GM12878 (cell line): Measurements from ENCODE around the gene ULK1. TPM values are rescaled to one million over a fixed set of nuclear protein-coding genes. Genes with fewer than 3 reads are reported as not detected.
A peak's percentile ranks its signal among the peaks of the same experiment; 100 is the strongest.

Experiments
- ATAC-seq: fragments of 200-7000 bp; cut with Tn5 transposase; 3 replicates; pipeline ENCODE4 v1.9.1; 2020; ENCODE audit warnings: mild to moderate bottlenecking, moderate library complexity
- BruUV-seq: library from RNA; stranded (reverse); fragments of 400-500 nt; replicated peaks from 2 replicates; lab custom pipeline; 2021; lab: Mats Ljungman, UMichigan
- CTCF ChIA-PET: fragments of 300-600 bp; sonication (Branson Sonifier 250); formaldehyde crosslinking; extraction: SDS; loops from one replicate; lab custom pipeline; 2021; ENCODE audit warnings: inconsistent platforms; lab: Yijun Ruan, JAX
- POLR2A ChIA-PET: fragments of 350-600 bp; formaldehyde crosslinking; extraction: SDS; loops from one replicate; lab custom pipeline; 2021; ENCODE audit warnings: inconsistent platforms; lab: Charles Lee
- RAD21 ChIA-PET: fragments of 300-600 bp; sonication (Branson Sonifier 250); formaldehyde crosslinking; loops from one replicate; lab custom pipeline; 2023; ENCODE audit warnings: antibody characterized with exemption; ENCODE audit not compliant: unreplicated experiment; lab: Charles Lee
- SMC1A ChIA-PET: fragments of 300-600 bp; sonication (Branson Sonifier 250); formaldehyde crosslinking; loops from one replicate; lab custom pipeline; 2023; ENCODE audit not compliant: unreplicated experiment, uncharacterized antibody; lab: Charles Lee
- DNase-seq: peaks from one replicate; pipeline ENCODE4 v3.0.0-alpha.2; 2011; ENCODE audit warnings: low read depth, low spot score
- FAIRE-seq: peaks from 3 replicates; lab custom pipeline; 2011; peaks lifted over from hg19 to GRCh38; lab: Jason Lieb, UNC
- H2AFZ ChIP-seq: 2 replicates; pipeline ENCODE4 v1.6.0; 2011; ENCODE audit warnings: low read depth, low read length, control low read depth; ENCODE audit not compliant: control insufficient read depth
- H3K27ac ChIP-seq: 2 replicates; pipeline ENCODE4 v1.5.1; 2011; ENCODE audit warnings: control low read depth; ENCODE audit not compliant: control insufficient read depth, insufficient read depth
- H3K27me3 ChIP-seq, 2 experiments: replicated peaks in 1 of 2; 2 replicates each; pipeline versions ENCODE4 v1.6.0 to v1.6.1; 2011; ENCODE audit warnings: low read length in 1 of 2; ENCODE audit not compliant: control insufficient read depth in 2 of 2, insufficient read depth in 2 of 2
- H3K36me3 ChIP-seq, 2 experiments: 2 replicates each; pipeline ENCODE4 v1.5.1; 2011; ENCODE audit warnings: low read length in 1 of 2; ENCODE audit not compliant: control insufficient read depth in 2 of 2, insufficient read depth in 2 of 2
- H3K4me1 ChIP-seq: 2 replicates; pipeline ENCODE4 v1.6.1; 2011; ENCODE audit warnings: mild to moderate bottlenecking, low read length, moderate library complexity, mixed read lengths; ENCODE audit not compliant: control insufficient read depth, insufficient read depth
- H3K4me2 ChIP-seq: 2 replicates; pipeline ENCODE4 v1.6.0; 2011; ENCODE audit warnings: control low read depth; ENCODE audit not compliant: control insufficient read depth, insufficient read depth
- H3K4me3 ChIP-seq: fragments of 200-600 bp; sonication (generic); 2 replicates; pipeline ENCODE4 v1.5.1; 2016
- H3K79me2 ChIP-seq: 2 replicates; pipeline ENCODE4 v1.6.0; 2011; ENCODE audit warnings: low read length; ENCODE audit not compliant: control insufficient read depth, insufficient read depth
- H3K9ac ChIP-seq: 2 replicates; pipeline ENCODE4 v1.8.0; 2011; ENCODE audit warnings: low read length, control low read depth, mixed read lengths; ENCODE audit not compliant: control insufficient read depth, insufficient read depth
- H3K9me3 ChIP-seq: replicated peaks from 3 replicates; pipeline ENCODE4 v1.5.1; 2011; ENCODE audit warnings: mild to moderate bottlenecking, low read length; ENCODE audit not compliant: control insufficient read depth, insufficient read depth
- H4K20me1 ChIP-seq: 2 replicates; pipeline ENCODE4 v1.6.0; 2011; ENCODE audit not compliant: control insufficient read depth, insufficient read depth
- BACH1 ChIP-seq: fragments of 450-650 bp; IDR thresholded peaks from 2 replicates; pipeline ENCODE4 v1.6.1; 2017; ENCODE audit warnings: mild to moderate bottlenecking, borderline replicate concordance
- BHLHE40 ChIP-seq, 2 experiments: fragments of 450-650 bp in 1 of 2; IDR thresholded peaks; 2 replicates each; pipeline ENCODE4 v1.6.1; 2011 to 2017; ENCODE audit warnings: low read depth in 2 of 2, borderline replicate concordance in 1 of 2, improper control_type of control experiment in 1 of 2, low read length in 1 of 2, mild to moderate bottlenecking in 1 of 2
- CHD2 ChIP-seq: IDR thresholded peaks from 2 replicates; pipeline ENCODE4 v1.6.1; 2011; ENCODE audit warnings: low read depth, low read length, improper control_type of control experiment, borderline replicate concordance
- CREB1 ChIP-seq: IDR thresholded peaks from 2 replicates; pipeline ENCODE4 v1.6.1; 2012; ENCODE audit warnings: low read depth, mild to moderate bottlenecking, inconsistent platforms
- CTCF ChIP-seq, 3 experiments: IDR thresholded peaks in 2 of 3; conservative IDR thresholded peaks in 1 of 3; 2 replicates each; pipeline ENCODE4 v1.5.1; 2011; ENCODE audit warnings: low read depth in 3 of 3, low read length in 3 of 3, mild to moderate bottlenecking in 3 of 3, control low read depth in 2 of 3, moderate library complexity in 2 of 3, inconsistent platforms in 1 of 3, mixed read lengths in 1 of 3; ENCODE audit not compliant: control insufficient read depth in 2 of 3, insufficient read depth in 1 of 3; ENCODE audit errors: extremely low read depth in 1 of 3
- DPF2 ChIP-seq: fragments of 450-650 bp; IDR thresholded peaks from 2 replicates; pipeline ENCODE4 v1.6.1; 2017; ENCODE audit warnings: mild to moderate bottlenecking
- IKZF1 ChIP-seq: fragments of 450-650 bp; conservative IDR thresholded peaks from 2 replicates; pipeline ENCODE4 v1.6.1; 2017; ENCODE audit warnings: antibody characterized with exemption, mild to moderate bottlenecking
- NKRF ChIP-seq: fragments of 450-650 bp; conservative IDR thresholded peaks from 2 replicates; pipeline ENCODE4 v1.6.1; 2017; ENCODE audit warnings: mild to moderate bottlenecking, moderate library complexity
- NRF1 ChIP-seq: conservative IDR thresholded peaks from 2 replicates; pipeline ENCODE4 v1.6.1; 2011; ENCODE audit warnings: mild to moderate bottlenecking, low read depth, low read length, improper control_type of control experiment
- POLR2A ChIP-seq: IDR thresholded peaks from 2 replicates; pipeline ENCODE4 v1.6.1; 2011; ENCODE audit warnings: low read depth, mild to moderate bottlenecking, low read length
- POLR2AphosphoS5 ChIP-seq: IDR thresholded peaks from 2 replicates; pipeline ENCODE4 v1.6.1; 2011; ENCODE audit warnings: mild to moderate bottlenecking, low read length, inconsistent platforms
- SIN3A ChIP-seq: IDR thresholded peaks from 2 replicates; pipeline ENCODE4 v1.6.1; 2012; ENCODE audit warnings: low read depth, low read length, improper control_type of control experiment
- SMAD5 ChIP-seq: IDR thresholded peaks from 2 replicates; pipeline ENCODE4 v1.6.1; 2016; ENCODE audit warnings: antibody characterized with exemption, low read depth
- TCF12 ChIP-seq: IDR thresholded peaks from 2 replicates; pipeline ENCODE4 v1.6.1; 2011; ENCODE audit warnings: low read depth, mild to moderate bottlenecking, low read length
- TCF3 ChIP-seq: IDR thresholded peaks from 2 replicates; pipeline ENCODE4 v1.6.1; 2012; ENCODE audit warnings: low read depth, mild to moderate bottlenecking, low read length, borderline replicate concordance; ENCODE audit not compliant: insufficient read depth
- ZNF687 ChIP-seq: fragments of 450-650 bp; IDR thresholded peaks from 2 replicates; pipeline ENCODE4 v1.6.1; 2017; ENCODE audit warnings: mild to moderate bottlenecking, moderate library complexity
- WGBS: methylation state at CpG from one replicate; pipeline ENCODE4 v1.1.6; 2016; ENCODE audit warnings: low lambda C conversion rate; ENCODE audit not compliant: insufficient replicate concordance, insufficient coverage; ENCODE audit errors: missing lambda C conversion rate; 5-methylcytosine and 5-hydroxymethylcytosine counted together
- in situ Hi-C: fragments of 300-500 bp; cut with MboI; formaldehyde crosslinking; loops from 9 replicates; pipeline ENCODE4 v1.14.3; 2018; ENCODE audit warnings: mixed read lengths
- intact Hi-C: fragments of 100-400 bp; cut with micrococcal nuclease; formaldehyde crosslinking; loops from one replicate; pipeline ENCODE4 v1.14.2; 2022; ENCODE audit not compliant: unreplicated experiment
- polyA plus RNA-seq, 11 experiments: library from polyadenylated mRNA; depleted of rRNA in 4 of 11; unstranded in 6 of 11; stranded (reverse) in 5 of 11; fragments of >200 nt; fragmentation: Nextera tagmentation in 4 of 11; fragmentation: Illumina TruSeq in 1 of 11; extraction: Ambion mirVana in 4 of 11; extraction: Trizol in 1 of 11; gene quantifications; 1 replicate in 1 of 11; 2 replicates in 10 of 11; pipeline versions ENCODE4 v1.2.1 to v1.2.3, GENCODE V29; 2011 to 2016; ENCODE audit warnings: inconsistent platforms in 2 of 11, missing spikeins in 2 of 11, low read depth in 1 of 11
- total RNA-seq, 4 experiments: library from RNA; depleted of rRNA in 3 of 4; stranded (reverse); fragments of >200 nt in 3 of 4; fragmentation: Illumina TruSeq in 1 of 4; extraction: Trizol in 1 of 4; gene quantifications; 2 replicates each; pipeline versions ENCODE4 v1.2.1 to v1.2.3, GENCODE V29; 2013 to 2021

ULK1 gene
- total and polyA plus RNA-seq, 10 of the 15 experiments (the other 5 are each of a cell fraction or from before 2014, with no cell fraction given), result 0.13 to 14.1 (median 1.5) TPM

GRCh38 chr12:131896080-131896810 is 1.8 kb downstream of the ULK1 start:
- in situ Hi-C loops (no loop called here), intact Hi-C loops (no loop called here)
- peak overlapping the region; percentile 60 for H2AFZ ChIP-seq
- DNase-seq (no peak), FAIRE-seq (no peak), ATAC-seq (peak; percentile 92)
- WGBS, result 24% methylated on average over 38 of the region's 39 CpGs
- no peaks in the 10 kb centered on the region for H3K27me3 ChIP-seq
- no TSS peak for BruUV-seq
- no peaks in the 10 kb centered on the region for H4K20me1 ChIP-seq
- RAD21 ChIA-PET, result no interaction called here
- SMC1A ChIA-PET, result no interaction called here
- no peaks in the 10 kb centered on the region for H3K79me2 ChIP-seq
- no peaks in the 10 kb centered on the region for H3K36me3 ChIP-seq
- peak overlapping the region; percentile 55; the same call in 1 of the 2 replicates for H3K9ac ChIP-seq
- H3K4me2 ChIP-seq, result peak overlapping the region; percentile 82
- H3K4me1 ChIP-seq, result peaks cover 12% of the 10 kb centered on the region
- no peak overlapping the region for H3K27ac ChIP-seq
- POLR2A ChIA-PET, result no interaction called here
- no peaks in the 10 kb centered on the region for H3K9me3 ChIP-seq
- CTCF ChIA-PET, result no interaction called here
- H3K4me3 ChIP-seq, result peak overlapping the region; percentile 73; the same call in 1 of the 2 replicates
- no peak for TF ChIP-seq CTCF (IDR thresholded peaks at IDR 0.05 in 2 of 3, conservative IDR thresholded peaks at IDR 0.05 in 1 of 3; ENCODE audit: control insufficient read depth in 2 of 3, extremely low read depth in 1 of 3, insufficient read depth in 1 of 3, low read depth in 3 of 3, low read length in 3 of 3)
- no peak for TF ChIP-seq SMAD5
- TF ChIP-seq CREB1, result peak; percentile 77
- TF ChIP-seq TCF12, result 0 out of 2 replicates have a peak, but pooled peaks have one; percentile 42
- peak; percentile 26; the same call in 1 of the 2 replicates for TF ChIP-seq IKZF1
- TF ChIP-seq POLR2A, result 0 out of 2 replicates have a peak, but pooled peaks have one; percentile 28
- peak; percentile 38; the same call in 1 of the 2 replicates for TF ChIP-seq CHD2
- TF ChIP-seq DPF2, result no peak
- no peak for TF ChIP-seq NRF1
- TF ChIP-seq ZNF687, result peak; percentile 67
- TF ChIP-seq TCF3, result 0 out of 2 replicates have a peak, but pooled peaks have one; percentile 39
- no peak for TF ChIP-seq POLR2AphosphoS5
- peak; percentile 91 for TF ChIP-seq NKRF
- TF ChIP-seq BHLHE40 (IDR thresholded peaks at IDR 0.05; ENCODE audit: borderline replicate concordance in 1 of 2, low read depth in 2 of 2, low read length in 1 of 2), result peak in 1 of 2 experiments; percentile 27; a peak in 1 of 4 replicates
- no peak for TF ChIP-seq BACH1
- peak; percentile 58; the same call in 1 of the 2 replicates for TF ChIP-seq SIN3A
